ENCODE data around the gene LAMA2.

GRCh38 chr6:129007701-129008373 is 124.9 kb downstream of the LAMA2 start:
- TF ChIP-seq CTCF (IDR thresholded peaks at IDR 0.05; ENCODE audit: low read depth, low read length) (no peak), EZH2phosphoT487 (IDR thresholded peaks at IDR 0.05; ENCODE audit: low read depth) (no peak)
